DND-41 (cell line): ENCODE measurements around the gene KRTAP23-1.

Experiments
- ATAC-seq: fragments of 200-7000 bp; cut with Tn5 transposase; 3 replicates; pipeline ENCODE4 v1.9.1; 2021; ENCODE audit warnings: low read depth; ENCODE audit not compliant: insufficient read depth
- DNase-seq: peaks from one replicate; pipeline ENCODE4 v3.0.0-alpha.2; 2020
- H2AFZ ChIP-seq: 2 replicates; pipeline ENCODE4 v1.6.0; 2012; ENCODE audit warnings: low read depth, low read length
- H3K27ac ChIP-seq: 2 replicates; pipeline ENCODE4 v1.5.1; 2012; ENCODE audit warnings: low read length, inconsistent platforms
- H3K27me3 ChIP-seq: fragments of 200-600 bp; sonication (generic); 2 replicates; pipeline ENCODE4 v1.6.0; 2012; ENCODE audit warnings: low read length, mild to moderate bottlenecking, inconsistent platforms; ENCODE audit not compliant: insufficient read depth, poor library complexity
- H3K36me3 ChIP-seq: 2 replicates; pipeline ENCODE4 v1.5.1; 2012; ENCODE audit warnings: low read length, inconsistent platforms; ENCODE audit not compliant: insufficient read depth
- H3K4me1 ChIP-seq: 2 replicates; pipeline ENCODE4 v1.5.1; 2012; ENCODE audit warnings: mild to moderate bottlenecking, low read length; ENCODE audit not compliant: insufficient read depth
- H3K4me2 ChIP-seq: 2 replicates; pipeline ENCODE4 v1.6.0; 2012; ENCODE audit warnings: mild to moderate bottlenecking, moderate library complexity, low read length, inconsistent platforms; ENCODE audit not compliant: insufficient read depth
- H3K4me3 ChIP-seq, 2 experiments: fragments of 200-600 bp in 1 of 2; shearing (Covaris generic) in 1 of 2; 2 replicates each; pipeline ENCODE4 v1.5.1; 2012 to 2016; ENCODE audit warnings: inconsistent platforms in 2 of 2, low read length in 2 of 2, mild to moderate bottlenecking in 2 of 2, low read depth in 1 of 2, moderate library complexity in 1 of 2
- H3K79me2 ChIP-seq: 2 replicates; pipeline ENCODE4 v1.6.0; 2012; ENCODE audit warnings: low read length, inconsistent platforms; ENCODE audit not compliant: insufficient read depth
- H3K9ac ChIP-seq: 2 replicates; pipeline ENCODE4 v1.6.0; 2012; ENCODE audit warnings: low read depth, mild to moderate bottlenecking, inconsistent platforms, low read length, moderate library complexity
- H3K9me3 ChIP-seq: 2 replicates; pipeline ENCODE4 v1.5.1; 2012; ENCODE audit warnings: low read length, moderate library complexity, mild to moderate bottlenecking, inconsistent platforms; ENCODE audit not compliant: insufficient read depth, severe bottlenecking
- H4K20me1 ChIP-seq: 2 replicates; pipeline ENCODE4 v1.6.0; 2012; ENCODE audit warnings: low read length; ENCODE audit not compliant: insufficient read depth
- EZH2 ChIP-seq: IDR thresholded peaks from 3 replicates; pipeline ENCODE4 v1.6.1; 2012; ENCODE audit warnings: borderline replicate concordance, low read depth, mild to moderate bottlenecking, moderate library complexity, low read length, inconsistent platforms; ENCODE audit not compliant: severe bottlenecking
- TF ChIP-seq, protein P1 (sequence below): IDR thresholded peaks from 2 replicates; pipeline ENCODE4 v1.5.1; 2012; ENCODE audit warnings: borderline replicate concordance, low read length, moderate library complexity, mild to moderate bottlenecking; ENCODE audit not compliant: poor library complexity, severe bottlenecking; ENCODE audit errors: extremely low read depth

KRTAP23-1 gene

DNA sequence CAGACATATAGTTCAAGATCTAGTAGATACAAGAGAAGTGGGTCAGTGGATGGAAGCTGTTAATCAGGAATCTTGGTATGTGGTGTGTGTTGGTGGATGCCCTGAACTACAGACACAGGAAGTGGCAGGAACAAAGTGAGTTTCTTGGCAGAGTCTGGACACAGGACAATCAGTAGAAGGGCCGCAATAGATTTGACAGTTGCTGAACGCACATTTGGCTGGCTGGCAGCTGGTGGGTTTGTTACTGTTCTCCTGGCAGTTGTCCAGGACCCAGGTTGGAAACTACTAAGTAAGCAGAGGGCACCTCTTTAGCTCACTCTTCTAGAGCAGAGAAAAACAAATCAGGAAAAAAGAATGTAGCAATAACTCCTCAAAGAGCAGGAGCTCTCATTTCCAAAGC is 41.5 kb downstream of the KRTAP23-1 start:
- Histone ChIP-seq H4K20me1 (no peaks in the 10 kb centered on the region), H3K36me3 (no peaks in the 10 kb centered on the region), H3K27ac (no peak overlapping the region), H3K79me2 (no peaks in the 10 kb centered on the region), H3K4me3 (no peak overlapping the region), H2AFZ (no peak overlapping the region), H3K4me1 (no peaks in the 10 kb centered on the region), H3K9me3 (no peaks in the 10 kb centered on the region), H3K27me3 (no peaks in the 10 kb centered on the region), H3K4me2 (no peak overlapping the region), H3K9ac (no peak overlapping the region)
- no peak for TF ChIP-seq EZH2
- TF ChIP-seq, protein P1, sequence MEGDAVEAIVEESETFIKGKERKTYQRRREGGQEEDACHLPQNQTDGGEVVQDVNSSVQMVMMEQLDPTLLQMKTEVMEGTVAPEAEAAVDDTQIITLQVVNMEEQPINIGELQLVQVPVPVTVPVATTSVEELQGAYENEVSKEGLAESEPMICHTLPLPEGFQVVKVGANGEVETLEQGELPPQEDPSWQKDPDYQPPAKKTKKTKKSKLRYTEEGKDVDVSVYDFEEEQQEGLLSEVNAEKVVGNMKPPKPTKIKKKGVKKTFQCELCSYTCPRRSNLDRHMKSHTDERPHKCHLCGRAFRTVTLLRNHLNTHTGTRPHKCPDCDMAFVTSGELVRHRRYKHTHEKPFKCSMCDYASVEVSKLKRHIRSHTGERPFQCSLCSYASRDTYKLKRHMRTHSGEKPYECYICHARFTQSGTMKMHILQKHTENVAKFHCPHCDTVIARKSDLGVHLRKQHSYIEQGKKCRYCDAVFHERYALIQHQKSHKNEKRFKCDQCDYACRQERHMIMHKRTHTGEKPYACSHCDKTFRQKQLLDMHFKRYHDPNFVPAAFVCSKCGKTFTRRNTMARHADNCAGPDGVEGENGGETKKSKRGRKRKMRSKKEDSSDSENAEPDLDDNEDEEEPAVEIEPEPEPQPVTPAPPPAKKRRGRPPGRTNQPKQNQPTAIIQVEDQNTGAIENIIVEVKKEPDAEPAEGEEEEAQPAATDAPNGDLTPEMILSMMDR = no peak
- no peak for DNase-seq
- no peak for ATAC-seq

DNA sequence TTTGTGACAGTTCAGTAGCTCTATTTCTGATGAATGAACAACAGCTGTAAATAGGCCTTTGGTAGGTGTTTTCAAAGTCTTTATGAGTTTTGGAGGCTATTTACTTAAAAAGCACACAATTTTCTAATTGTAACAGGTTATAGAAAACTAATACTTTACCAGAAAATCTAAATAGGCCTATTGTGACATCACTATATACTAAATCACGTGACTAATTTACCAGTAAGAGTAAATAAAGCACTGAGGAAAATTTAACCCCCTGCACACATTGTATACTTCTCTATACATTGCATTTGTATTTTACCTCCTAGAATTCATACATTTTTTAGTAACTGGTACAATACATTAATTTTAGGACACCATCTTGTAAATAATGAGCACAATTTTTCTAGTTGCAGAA is 43.3 kb downstream of the KRTAP23-1 start:
- TF ChIP-seq EZH2 = no peak
- TF ChIP-seq, protein P1 = no peak
- ATAC-seq (no peak), DNase-seq (no peak)
- H3K4me3 ChIP-seq = no peak overlapping the region
- H2AFZ ChIP-seq = no peak overlapping the region
- no peaks in the 10 kb centered on the region for H4K20me1 ChIP-seq
- H3K79me2 ChIP-seq = no peaks in the 10 kb centered on the region
- no peaks in the 10 kb centered on the region for H3K4me1 ChIP-seq
- no peak overlapping the region for H3K9ac ChIP-seq
- no peaks in the 10 kb centered on the region for H3K36me3 ChIP-seq
- H3K9me3 ChIP-seq = no peaks in the 10 kb centered on the region
- no peak overlapping the region for H3K27ac ChIP-seq
- H3K4me2 ChIP-seq = no peak overlapping the region
- no peaks in the 10 kb centered on the region for H3K27me3 ChIP-seq
